Panc1 (cell line): ENCODE data around the gene ZHX3.

Experiments
- POLR2AphosphoS5 ChIP-seq: IDR thresholded peaks from 2 replicates; pipeline ENCODE4 v1.6.1; 2012; ENCODE audit warnings: mild to moderate bottlenecking, low read depth, low read length, moderate library complexity
- REST ChIP-seq, 2 experiments: IDR thresholded peaks; 2 replicates each; pipeline ENCODE4 v1.6.1; 2011 to 2012; ENCODE audit warnings: low read depth in 2 of 2, control low read depth in 1 of 2, low read length in 1 of 2, mild to moderate bottlenecking in 1 of 2, moderate library complexity in 1 of 2; ENCODE audit not compliant: insufficient read depth in 1 of 2
- SIN3A ChIP-seq: IDR thresholded peaks from 2 replicates; pipeline ENCODE4 v1.6.1; 2012; ENCODE audit warnings: low read depth, mild to moderate bottlenecking, low read length, moderate library complexity, borderline replicate concordance; ENCODE audit not compliant: insufficient read depth
- TCF7L2 ChIP-seq: IDR thresholded peaks from 2 replicates; pipeline ENCODE4 v1.6.1; 2011; ENCODE audit warnings: mild to moderate bottlenecking, low read depth, low read length, inconsistent platforms
- TF ChIP-seq, protein P1 (sequence below): fragments of 450-650 bp; IDR thresholded peaks from 2 replicates; pipeline ENCODE4 v1.5.1; 2017; ENCODE audit warnings: mild to moderate bottlenecking

DNA sequence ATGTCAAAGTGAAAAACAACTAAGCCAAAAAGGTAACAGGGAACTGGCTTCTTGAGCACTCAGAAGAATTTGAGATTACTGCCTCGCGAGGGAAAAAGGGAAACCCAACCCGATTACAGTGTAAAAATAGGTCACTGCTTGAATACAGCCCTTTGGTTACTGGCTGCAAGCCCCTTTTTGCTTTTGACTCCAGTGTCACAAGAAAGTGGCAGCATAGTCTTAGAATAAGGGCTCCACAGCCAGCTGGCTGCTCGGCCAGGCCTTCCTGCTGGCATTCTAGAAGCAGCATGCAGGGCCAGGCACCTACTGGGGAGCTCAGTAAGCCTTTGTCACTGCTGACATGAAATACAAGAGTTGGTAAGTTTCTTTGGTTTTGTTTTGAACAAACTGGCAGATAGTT lies 83.0 kb downstream of the ZHX3 start:
- TF ChIP-seq REST (IDR thresholded peaks at IDR 0.05; ENCODE audit: insufficient read depth in 1 of 2, low read depth in 2 of 2, low read length in 1 of 2): no peak
- no peak for TF ChIP-seq SIN3A
- TF ChIP-seq, protein P1, sequence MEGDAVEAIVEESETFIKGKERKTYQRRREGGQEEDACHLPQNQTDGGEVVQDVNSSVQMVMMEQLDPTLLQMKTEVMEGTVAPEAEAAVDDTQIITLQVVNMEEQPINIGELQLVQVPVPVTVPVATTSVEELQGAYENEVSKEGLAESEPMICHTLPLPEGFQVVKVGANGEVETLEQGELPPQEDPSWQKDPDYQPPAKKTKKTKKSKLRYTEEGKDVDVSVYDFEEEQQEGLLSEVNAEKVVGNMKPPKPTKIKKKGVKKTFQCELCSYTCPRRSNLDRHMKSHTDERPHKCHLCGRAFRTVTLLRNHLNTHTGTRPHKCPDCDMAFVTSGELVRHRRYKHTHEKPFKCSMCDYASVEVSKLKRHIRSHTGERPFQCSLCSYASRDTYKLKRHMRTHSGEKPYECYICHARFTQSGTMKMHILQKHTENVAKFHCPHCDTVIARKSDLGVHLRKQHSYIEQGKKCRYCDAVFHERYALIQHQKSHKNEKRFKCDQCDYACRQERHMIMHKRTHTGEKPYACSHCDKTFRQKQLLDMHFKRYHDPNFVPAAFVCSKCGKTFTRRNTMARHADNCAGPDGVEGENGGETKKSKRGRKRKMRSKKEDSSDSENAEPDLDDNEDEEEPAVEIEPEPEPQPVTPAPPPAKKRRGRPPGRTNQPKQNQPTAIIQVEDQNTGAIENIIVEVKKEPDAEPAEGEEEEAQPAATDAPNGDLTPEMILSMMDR: no peak
- no peak for TF ChIP-seq POLR2AphosphoS5
- no peak for TF ChIP-seq TCF7L2
